HG02623 (cell line): ENCODE results near the gene NSL1.
"Not testable (repeated sequence)": the region's sequence is repeated elsewhere in the genome, so short reads cannot be mapped to it uniquely, and the experiment has no call there.

Experiments used
- ATAC-seq: cut with Tn5 transposase; IDR thresholded peaks from one replicate; pipeline ENCODE4 v1.9.1; 2021; ENCODE audit warnings: moderate library complexity; ENCODE audit not compliant: unreplicated experiment

NSL1 gene

GRCh38 chr1:212712451-212713303 is 78.9 kb downstream of the NSL1 start:
- ATAC-seq, result no peak

- not testable (repeated sequence) for ATAC-seq
Observed at GRCh38 chr1:212711974-212712373, 79.6 kb downstream of the NSL1 start.

DNA sequence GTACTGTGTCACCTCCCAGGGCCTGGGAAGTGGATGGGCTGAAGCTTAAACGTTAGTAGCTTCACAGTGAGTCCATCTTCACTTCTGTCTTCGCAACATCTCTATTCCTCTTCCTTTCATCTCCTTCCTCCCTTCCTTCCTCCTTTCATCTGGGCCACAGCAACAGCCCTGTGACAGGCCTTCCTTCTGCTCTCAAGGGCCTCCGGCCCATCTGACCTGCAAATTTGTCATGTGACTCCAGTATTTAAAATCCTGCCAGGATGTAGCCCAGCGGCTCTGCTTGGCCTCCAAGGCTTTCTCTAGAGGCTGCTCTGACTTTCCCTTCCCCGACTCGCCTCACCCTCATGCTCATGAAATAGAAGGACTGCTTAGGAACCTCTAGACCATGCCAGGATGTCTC is 81.0 kb downstream of the NSL1 start:
- no peak for ATAC-seq

GRCh38 chr1:212703991-212704564 is 87.5 kb downstream of the NSL1 start:
- ATAC-seq, result no peak

DNA sequence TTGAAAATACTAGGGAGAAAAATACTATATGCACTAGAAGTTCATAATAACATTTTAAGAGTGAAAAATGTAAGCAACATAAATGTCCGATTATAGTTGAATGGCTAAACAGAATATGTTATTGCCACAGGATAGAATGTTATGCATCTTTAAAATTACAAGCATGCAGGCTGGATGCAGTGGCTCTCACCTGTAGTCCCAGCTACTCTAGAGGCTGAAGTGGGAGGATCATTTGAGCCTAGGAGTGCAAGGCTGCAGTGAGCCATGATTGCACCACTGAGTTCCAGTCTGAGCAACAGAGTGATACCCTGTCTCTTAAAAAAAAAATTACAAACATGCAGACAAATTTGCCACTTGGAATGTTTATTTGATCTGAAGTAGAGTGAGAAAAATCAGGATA is 88.9 kb downstream of the NSL1 start:
- ATAC-seq, result no peak

DNA sequence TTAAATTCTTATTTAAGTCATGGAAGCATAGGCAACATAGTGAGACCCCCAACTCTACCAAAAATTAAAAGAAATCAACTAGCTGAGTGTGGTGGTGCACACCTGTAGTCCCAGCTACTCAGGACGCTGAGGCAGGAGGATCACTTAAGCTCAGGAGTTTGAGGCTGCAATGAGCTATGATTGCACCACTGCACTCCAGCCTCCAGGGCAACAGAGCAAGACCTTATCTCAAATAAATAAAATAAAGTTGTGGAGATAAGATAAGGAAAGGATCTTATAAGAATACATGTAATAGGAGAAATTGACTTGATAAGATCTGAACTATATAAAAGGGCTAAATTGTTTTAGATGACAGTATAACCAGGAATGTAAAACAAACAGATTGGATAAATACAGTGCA is 89.7 kb downstream of the NSL1 start:
- no peak for ATAC-seq

DNA sequence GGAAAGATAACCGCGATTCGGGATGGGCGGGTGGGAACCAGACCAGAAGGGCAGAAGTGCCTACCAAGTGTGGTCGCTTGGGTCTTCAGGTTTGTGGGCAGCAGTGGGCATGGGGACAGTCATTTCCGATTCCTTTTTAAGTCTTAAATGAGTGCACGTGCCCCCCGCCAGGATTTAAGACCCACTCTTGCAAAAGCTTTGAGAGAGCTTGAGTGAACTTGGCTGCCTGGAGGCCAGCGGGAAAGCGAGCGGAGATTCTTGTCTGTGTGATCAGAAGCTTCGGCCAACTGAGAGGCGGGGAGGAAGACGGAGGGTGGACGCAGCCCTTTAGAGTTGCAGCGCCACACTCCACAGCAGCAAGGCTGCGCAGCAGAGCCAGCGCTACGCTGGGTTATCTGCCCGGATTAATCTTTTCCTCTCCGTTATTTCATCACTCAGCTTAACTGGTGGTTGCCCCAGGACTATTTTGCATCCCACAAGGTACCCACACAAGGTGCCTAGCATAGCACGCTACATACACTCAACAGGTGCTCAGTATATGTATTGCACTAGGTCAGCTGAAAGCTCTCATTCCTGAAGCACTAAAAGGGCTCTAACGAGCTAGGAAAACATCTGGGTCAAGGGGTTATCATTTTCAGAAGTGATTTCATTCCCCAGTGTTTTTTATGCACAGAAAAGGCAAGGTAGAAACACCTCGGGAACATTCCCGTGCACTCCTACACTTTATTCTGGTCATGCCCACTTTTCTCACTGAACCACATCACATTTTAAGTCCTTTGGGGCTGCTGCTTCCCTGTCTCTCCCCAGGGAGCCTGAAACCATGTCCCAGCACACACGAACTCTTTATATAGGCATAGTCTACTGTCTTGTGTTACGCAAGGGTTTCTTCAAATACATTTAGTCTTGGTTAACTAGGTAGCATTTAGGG is 90.4 kb downstream of the NSL1 start:
- ATAC-seq, result no peak

GRCh38 chr1:212700223-212700891 is 91.2 kb downstream of the NSL1 start:
- peak; percentile 29 for ATAC-seq

GRCh38 chr1:212699625-212700222 is 91.9 kb downstream of the NSL1 start, which contains the start of gene BATF3:
Gene BATF3 (minus strand): TSS chr1:212699840. CDS start chr1:212699762, 78 bp downstream.
- ATAC-seq, result peak; percentile 15

DNA sequence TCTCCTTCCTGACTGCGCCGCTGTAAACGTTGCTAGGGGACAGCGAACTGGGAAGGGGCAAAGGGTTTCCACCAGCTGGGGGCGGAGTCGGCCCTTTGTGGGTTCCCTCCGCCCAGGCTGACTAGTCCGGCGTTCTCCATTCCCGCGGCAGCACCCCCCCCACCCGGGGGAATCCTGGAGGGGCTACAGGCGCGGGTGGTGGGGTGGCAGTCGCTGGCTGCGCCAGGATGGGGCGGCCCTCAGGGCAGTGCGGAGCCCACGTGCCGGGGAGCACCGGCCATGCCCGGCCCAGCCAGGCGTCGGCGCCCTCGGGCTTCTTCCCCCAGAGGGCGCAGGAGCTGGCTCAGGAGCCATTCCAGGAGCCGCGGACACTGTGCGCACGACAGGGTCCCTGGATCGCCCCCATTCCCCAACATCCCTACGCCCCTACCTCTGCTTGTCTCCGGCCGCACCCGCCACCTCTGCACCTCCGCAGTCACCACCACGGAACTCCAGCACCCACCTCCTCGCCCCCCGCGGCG is 92.4 kb downstream of the NSL1 start:
- peak; percentile 42 for ATAC-seq

DNA sequence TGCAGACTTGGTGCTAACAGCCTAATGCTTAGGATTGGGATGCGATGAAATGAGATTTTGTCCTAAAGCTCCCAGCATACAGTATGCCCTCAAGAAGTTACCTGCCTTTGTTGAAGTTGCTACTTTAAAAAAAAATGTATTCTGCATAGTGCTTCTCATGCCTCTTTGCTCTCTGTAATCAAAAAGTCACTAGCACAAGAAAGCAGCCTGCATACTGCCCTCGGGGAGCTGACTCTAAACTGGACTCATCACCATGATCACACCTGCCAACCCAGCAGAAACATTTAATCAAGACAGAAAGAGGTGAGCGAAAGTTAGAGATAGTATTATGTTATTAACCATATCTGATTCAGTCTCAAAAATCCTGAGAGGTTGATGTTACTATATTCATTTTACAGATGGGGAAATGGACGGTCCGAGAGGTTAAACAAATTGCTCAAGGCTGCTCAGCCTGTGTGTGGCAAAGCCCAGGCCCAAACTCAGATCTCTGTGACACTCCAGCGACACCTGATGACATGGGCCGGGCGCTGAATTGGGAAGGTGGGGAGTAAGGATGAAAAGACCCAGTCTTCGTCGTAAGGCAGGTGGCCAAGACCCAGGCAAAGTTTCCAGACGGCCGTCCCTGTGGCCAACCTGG is 93.0 kb downstream of the NSL1 start:
- peak; percentile 8 for ATAC-seq

DNA sequence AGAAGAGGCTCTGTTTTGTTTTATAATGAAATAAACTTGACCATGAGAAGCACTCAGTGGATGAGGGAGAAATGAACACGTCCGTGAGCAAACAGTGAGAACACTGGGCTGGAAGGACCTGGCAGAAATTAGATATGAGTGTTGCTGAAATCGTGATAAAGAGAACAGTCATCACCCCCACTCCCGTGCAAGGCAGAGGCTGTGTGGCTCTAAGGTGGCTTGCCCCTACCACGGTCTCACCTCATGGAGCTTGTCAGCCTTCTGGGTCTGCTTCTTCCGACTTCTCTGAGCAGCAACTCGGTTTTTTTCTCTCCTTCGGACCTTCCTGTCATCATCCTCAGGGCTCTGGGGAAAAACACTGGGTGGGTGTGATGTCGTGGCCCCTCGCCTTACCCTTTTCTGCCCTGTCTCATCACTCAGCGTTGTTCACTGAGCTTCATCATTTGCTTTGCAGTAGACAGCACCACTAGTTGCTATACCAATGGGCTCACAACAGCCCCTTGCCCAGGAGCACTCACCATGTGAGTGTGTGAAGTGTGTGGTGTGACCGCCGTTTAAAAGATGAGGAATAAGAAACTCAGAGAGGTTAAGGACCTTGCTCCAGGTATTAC is 94.8 kb downstream of the NSL1 start:
- no peak for ATAC-seq

- no peak for ATAC-seq
Observed at GRCh38 chr1:212692774-212693644, 98.6 kb downstream of the NSL1 start.

- no peak for ATAC-seq
Observed at GRCh38 chr1:212691561-212692071, 100.0 kb downstream of the NSL1 start.

GRCh38 chr1:212690816-212691403 is 100.7 kb downstream of the NSL1 start:
- no peak for ATAC-seq

- ATAC-seq, result no peak
Observed at GRCh38 chr1:212689758-212690529, 101.6 kb downstream of the NSL1 start.

DNA sequence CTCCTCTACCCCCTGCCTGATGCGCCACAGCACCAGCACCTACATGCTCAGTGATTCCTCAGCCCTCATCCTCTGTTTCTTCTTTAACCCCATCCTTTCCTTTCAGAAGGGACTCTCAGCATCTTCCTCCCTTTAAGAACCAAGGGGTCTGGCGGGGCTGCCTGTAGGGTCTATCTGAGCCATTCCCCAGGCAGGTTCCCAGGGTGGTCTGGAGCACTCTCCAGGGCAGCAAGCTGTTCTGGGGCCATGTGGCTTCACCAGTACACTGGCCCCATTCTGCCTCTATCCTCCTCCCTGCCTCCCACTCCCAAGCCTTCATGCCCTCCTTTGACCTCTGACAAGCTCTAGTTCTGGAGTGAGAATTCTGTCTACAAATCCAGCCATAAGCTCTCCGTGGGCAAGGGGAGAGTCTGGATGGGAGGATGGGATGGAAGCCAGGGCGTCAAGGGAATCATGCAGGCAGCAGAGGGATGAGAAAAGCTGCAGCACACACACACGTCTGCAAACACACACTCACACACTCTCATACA is 102.3 kb downstream of the NSL1 start:
- no peak for ATAC-seq
